GM20431 (cell line): ENCODE results near the gene RSBN1.
"Not testable (repeated sequence)": the region's sequence is repeated elsewhere in the genome, so short reads cannot be mapped to it uniquely, and the experiment has no call there.

Source experiments
- in situ Hi-C: fragments of 300-500 bp; cut with MseI, MboI; formaldehyde crosslinking; loops from one replicate; pipeline ENCODE4 v1.15.0; 2020; ENCODE audit warnings: low sequenced_read_pairs; ENCODE audit not compliant: unreplicated experiment

Gene RSBN1

DNA sequence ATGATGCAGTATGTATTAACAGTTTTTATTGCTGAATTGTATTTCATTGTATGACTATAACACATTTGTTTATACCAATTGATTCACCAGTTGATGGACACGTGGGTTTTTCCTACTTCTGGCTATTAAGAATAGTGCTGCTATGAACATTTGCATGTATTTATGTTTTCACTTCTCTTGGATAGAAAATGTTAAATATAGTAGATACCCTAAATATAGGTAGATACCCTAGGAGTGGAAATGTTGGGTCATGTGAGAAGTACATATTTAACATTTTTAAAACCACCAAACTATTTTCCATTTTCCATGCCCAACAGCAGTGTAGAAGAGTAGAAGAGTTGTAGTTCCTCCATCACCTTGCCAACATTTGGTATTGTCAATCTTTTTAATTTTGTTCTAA is 60.8 kb downstream of the RSBN1 start:
- in situ Hi-C loops: no loop called here

DNA sequence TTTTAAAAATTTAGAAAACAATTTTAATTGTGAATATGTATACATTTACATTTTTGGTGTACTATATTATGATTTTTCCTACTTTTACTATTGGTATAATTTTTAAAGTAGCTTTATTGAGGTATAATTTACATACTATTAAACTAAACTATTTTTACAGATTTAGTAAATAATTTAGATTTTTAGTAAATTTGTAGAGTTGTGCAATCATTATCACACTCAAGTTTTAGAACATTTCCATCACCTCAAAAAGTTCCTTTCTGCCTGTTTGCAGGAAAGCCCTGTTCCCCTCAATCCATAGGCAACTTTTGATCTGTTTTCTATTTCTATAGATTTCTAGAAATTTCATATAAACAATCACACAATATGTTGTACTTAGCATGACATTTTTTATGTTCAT is 61.2 kb downstream of the RSBN1 start:
- in situ Hi-C loops: no loop called here

DNA sequence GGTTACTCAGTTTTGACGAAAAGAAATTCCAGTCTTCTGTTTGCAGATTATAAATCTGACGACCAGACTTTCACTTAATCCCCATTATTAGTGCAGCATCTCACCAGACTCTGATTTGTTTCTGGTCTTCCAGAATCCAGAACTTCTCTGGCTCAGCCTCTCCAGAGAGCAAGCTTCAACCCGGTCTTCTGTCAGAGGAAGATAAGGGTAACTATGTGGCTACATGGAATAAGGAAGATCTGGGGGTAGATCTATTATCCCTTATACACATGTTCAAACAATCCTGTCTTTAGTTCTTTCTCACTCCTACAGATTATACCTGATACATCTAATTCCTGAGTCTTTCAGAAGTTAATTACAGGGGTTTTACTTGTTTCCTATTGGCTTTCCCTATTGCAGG is 62.9 kb downstream of the RSBN1 start:
- in situ Hi-C loops: no loop called here

DNA sequence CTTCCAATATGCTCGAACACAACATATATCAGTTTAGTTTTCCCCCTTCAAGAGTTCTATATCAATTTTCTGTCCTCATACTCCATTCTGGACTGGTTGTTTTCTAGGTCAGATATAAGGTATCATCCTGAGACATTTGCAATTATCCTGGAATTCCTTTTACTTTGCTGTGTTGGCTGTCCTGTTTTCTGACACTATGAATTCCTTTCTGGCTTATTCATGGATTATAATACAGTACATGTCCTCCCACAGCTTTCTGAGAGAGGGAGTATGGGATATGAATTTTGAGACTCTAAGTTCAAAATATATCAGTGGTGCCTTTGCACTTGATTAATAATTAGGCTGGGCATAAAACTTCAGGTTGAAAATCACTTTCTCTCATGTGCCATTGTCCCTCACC is 64.9 kb downstream of the RSBN1 start:
- in situ Hi-C loops: no loop called here

DNA sequence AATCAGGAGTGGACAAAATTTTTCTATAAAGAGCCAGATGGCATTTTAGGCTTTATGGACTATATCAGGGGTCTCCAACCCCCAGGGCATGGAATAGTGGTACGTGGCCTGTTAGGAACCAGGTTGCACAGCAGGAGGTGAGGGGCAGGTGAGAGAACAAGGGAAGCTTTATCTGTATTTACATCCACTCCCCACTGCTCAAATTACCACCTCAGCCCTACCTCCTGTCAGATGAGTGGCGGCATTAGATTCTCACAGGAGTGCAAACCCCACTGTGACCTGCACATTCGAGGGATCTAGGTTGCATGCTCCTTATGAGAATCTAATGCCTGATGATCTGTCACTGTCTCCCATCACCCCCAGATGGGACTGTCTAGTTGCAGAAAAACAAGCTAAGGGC is 66.9 kb downstream of the RSBN1 start:
- in situ Hi-C loops: no loop called here

DNA sequence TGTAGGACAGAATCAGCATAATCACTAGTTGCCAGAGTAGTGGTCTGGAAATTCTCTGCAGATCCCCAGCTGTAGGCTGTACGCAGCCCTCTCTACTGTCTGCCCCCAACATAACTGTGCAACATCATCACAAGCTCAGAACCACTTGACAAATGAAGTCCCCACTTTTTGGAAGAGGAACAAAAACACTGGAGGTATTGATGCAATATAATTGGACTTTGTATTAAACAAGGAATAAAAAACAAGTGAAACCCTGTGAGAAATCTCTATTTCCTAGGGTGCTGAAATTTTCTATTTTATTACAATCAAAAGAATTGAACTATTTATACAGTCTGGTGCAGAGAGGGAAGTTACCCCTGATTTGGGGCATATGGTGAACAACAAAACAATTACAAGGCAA is 68.2 kb downstream of the RSBN1 start:
- in situ Hi-C loops: no loop called here

DNA sequence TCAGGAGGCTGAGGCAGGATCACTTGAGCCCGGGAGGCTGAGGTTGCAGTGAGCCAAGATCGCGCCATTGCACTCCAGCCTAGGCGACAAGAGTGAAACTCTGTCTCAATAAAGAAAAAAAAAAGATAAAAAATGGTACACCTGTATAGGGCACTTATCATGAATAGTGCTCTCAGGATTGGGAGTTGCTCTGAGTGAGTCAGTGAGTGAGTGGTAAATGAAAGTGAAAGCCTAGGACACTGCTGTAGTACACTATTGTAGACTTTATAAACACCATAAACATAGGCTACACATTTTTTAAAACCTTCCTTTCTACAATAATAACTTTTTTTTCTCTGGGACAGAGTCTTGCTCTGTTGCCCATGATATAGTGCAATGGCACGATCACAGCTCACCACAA is 69.8 kb downstream of the RSBN1 start:
- in situ Hi-C loops: no loop called here

DNA sequence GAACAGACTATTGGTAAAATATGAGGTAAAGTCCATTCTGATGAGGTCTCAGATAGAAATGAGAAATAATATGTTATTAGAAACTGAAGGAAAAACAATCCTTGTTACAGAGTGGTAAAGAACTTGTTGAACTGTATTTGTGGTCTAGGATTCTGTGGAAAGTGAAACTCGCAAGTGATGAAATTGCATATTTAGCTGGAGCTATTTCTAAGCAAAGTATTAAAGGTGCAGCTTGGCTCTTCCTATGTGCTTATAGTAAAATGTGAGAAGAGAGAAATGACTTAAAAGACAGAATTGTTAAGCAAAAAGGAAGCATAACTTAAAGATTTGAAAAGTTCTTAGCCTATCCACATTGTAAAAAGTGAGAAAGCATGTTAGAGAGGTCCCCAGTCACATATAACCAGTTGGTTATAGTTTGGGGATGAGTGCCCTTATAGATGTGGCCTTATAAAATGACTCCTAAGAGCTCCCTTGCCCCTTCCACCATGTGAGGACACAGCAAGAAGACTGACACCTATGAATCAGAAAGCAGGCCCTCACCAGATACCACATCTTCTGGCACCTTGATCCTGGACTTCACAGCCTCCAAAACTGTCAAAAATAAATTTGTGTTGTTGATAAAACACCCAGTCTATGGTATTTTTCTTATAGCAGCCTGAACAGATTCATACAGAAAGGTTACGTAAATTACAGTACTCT is 77.8 kb downstream of the RSBN1 start:
- in situ Hi-C loops: no loop called here

DNA sequence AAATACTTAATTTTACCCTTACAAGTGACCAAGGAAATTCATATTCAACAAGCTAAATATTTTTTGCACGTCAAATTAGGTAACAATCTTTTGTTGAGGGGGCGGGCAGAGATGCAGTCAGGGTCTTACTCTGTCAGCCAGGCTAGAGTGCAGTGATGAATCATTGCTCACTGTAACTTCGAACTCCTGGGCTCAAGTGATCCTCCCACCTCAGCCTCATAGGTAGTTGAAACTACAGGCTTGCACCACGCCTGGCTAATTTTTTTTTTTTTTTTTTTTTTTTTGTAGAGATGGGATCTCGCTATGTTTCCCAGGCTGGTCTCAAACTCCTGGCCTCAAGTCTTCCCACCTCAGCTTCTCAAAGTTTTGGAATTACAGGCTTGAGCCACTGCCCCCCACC is 79.5 kb downstream of the RSBN1 start:
- in situ Hi-C loops: no loop called here

DNA sequence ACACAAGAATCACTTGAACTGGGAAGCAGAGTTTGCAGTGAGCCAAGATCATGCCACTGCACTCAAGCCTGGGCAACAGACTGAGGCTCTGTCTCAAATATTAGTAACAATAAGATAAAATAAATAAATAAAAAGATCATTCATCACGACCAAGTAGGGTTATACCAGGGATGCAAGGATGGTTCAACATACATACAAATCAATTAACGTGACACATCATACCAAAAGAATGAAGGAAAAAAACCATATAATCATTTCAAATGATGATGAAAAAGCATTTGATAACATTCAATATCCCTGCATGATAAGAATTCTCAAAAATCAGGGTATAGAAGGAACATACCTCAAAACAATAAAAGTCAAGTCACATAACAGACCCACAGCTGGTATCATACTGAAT is 91.3 kb downstream of the RSBN1 start:
- in situ Hi-C loops: no loop called here

DNA sequence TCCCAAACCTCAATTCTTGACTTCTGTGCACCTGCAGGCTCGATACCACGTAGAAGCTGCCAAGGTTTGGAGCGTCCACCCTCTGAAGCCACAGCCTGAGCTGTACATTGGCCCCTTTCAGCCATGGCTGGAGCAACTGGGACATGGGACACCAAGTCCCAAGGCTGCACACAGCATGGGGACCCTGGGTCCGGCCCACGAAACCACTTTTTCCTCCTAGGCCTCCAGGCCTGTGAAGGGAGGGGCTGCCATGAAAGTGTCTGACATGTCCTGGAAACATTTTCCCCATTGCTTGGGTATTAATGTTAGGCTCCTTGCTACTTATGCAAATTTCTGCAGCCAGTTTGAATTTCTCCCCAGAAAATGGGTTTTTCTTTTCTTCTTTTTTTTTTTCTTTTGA is 93.7 kb downstream of the RSBN1 start:
- in situ Hi-C loops: not testable (repeated sequence)

DNA sequence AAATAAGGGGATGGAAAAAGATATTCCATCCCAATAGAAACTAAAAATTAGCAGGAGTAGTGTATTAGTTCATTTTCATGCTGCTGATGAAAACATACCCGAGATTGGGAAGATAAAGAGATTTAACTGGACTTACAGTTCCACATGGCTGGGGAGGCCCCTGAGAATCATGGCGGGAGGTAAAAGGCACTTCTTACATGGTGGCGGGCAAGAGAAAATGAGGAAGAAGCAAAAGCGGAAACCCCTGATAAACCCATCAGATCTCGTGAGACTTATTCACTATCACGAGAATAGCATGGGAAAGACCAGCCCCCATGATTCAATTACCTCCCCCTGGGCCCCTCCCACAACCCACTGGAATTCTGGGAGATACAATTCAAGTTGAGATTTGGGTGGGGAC is 94.8 kb downstream of the RSBN1 start:
- in situ Hi-C loops: not testable (repeated sequence)

DNA sequence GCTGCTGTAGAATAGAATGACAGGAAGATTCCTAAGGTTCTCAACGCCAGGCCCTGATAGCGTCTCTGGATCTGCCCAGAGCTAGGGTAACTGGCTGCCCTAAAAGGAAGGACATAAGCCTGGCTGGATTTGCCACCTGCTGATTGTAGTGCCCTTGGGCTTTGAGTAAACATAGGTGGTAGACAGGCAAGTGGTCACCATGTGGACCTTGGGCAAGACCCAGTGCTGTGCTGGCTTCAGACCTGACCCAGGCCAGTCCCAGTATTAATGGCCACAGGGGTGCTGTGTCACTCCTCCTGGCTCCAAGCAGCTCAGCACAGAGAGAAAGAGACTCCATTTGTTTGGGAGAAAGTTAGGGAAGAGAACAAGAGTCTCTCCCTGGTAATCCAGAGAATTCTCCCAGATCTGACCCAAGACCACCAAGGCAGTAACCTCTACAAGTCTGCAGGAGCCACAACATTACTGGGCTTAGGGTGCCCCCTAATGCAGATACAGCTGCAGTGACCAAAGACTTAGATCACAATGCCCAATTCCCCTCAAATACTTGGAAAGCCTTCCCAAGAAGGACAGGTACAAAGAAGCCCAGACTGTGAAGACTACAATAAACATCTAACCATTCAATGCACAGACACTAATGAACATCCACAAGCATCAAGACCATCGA is 97.5 kb downstream of the RSBN1 start:
- in situ Hi-C loops: no loop called here
